T-helper 17 cell (primary cell): ENCODE data around the gene KCNQ1OT1. TPM values are rescaled to one million over a fixed set of nuclear protein-coding genes. Genes with fewer than 3 reads are reported as not detected.

Source experiments
- ATAC-seq: fragments of 150-1000 bp; cut with Tn5 transposase; 2 replicates; pipeline ENCODE4 v1.10.0; 2021; ENCODE audit warnings: mild to moderate bottlenecking, moderate library complexity
- DNase-seq, 3 donors: peaks; one replicate each; pipeline versions ENCODE4 v3.0.0 to v3.0.0-alpha.2; 2020 to 2021
- H3K9me3 ChIP-seq: one replicate; pipeline ENCODE4 v1.7.0; 2013; ENCODE audit warnings: low read length, mild to moderate bottlenecking; ENCODE audit not compliant: control insufficient read depth, poor library complexity, severe bottlenecking
- H3K27ac Mint-ChIP-seq: one replicate; pipeline ENCODE4 v1.8.0; 2022; ENCODE audit warnings: mild to moderate bottlenecking, moderate library complexity, mixed read lengths
- H3K27me3 Mint-ChIP-seq: one replicate; pipeline ENCODE4 v1.8.0; 2022; ENCODE audit warnings: mixed read lengths
- H3K36me3 Mint-ChIP-seq: one replicate; pipeline ENCODE4 v1.8.0; 2022; ENCODE audit warnings: low read depth, mixed read lengths
- H3K4me1 Mint-ChIP-seq: one replicate; pipeline ENCODE4 v1.8.0; 2022; ENCODE audit warnings: mild to moderate bottlenecking, mixed read lengths
- H3K4me3 Mint-ChIP-seq: one replicate; pipeline ENCODE4 v1.8.0; 2022; ENCODE audit warnings: mild to moderate bottlenecking, moderate library complexity, mixed read lengths
- total RNA-seq, 4 donors: library from RNA in 2 of 4; stranded (reverse) in 2 of 4; gene quantifications; one replicate each; pipeline ENCODE4 v1.2.3 and lab custom pipeline; 2022 to 2026

Gene KCNQ1OT1
- total RNA-seq, 2 donors from 2014 or later, result 0.20 to 0.23 TPM

DNA sequence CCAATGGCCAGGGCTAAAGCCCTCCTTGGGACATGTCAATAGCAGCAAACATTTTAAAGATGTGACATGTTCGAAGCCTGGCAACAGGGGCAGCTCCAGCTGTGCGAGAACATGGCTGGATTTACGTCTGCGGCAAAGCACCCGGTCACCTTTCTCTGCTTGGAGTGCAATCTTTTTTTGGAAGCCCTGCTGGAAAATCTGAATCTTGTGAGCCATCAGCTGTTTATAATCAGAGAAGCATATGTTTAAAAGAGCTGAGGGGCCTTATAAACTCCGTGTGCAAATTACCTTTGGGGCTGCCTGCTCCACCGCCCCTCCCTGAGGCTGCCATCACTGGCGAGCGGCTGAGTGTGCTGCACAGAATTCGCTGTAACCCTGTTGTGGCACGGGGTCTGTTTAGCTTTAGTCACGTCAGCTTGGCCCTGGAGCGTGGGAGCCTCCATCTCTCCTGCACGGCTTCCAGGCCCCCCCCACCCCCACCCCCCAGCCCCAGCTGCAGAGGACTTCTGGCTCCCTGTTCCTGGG lies 9.0 kb upstream of the KCNQ1OT1 start:
- DNase-seq (no peak), ATAC-seq (no peak)
- no peaks in the 10 kb centered on the region for H3K27me3 Mint-ChIP-seq
- H3K4me3 Mint-ChIP-seq, result no peak overlapping the region
- no peaks in the 10 kb centered on the region for H3K9me3 ChIP-seq
- H3K27ac Mint-ChIP-seq, result no peak overlapping the region
- no peaks in the 10 kb centered on the region for H3K4me1 Mint-ChIP-seq
- no peaks in the 10 kb centered on the region for H3K36me3 Mint-ChIP-seq

DNA sequence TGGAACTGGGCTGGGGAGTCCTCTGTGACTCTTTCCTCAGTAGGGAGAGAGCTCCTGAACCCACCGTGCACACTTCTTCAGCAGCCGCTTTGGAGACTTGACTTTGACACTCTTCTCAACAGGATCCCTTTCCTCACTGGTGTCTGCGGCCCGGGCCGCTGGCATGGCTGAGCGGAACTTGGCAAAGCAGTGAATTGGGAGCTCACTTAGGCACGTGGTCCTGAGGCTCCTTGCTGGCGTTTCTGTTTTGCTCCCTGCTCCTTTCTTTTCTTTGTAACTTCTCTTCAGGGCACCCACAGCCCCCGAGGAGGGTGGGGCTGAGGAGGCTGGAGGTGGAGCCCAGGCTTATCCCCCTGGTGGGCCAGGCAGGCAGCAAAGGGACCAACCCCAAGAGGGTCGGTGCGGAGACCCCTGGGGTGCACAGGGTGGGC lies 8.4 kb upstream of the KCNQ1OT1 start:
- H3K27me3 Mint-ChIP-seq, result no peaks in the 10 kb centered on the region
- no peak for ATAC-seq
- H3K4me3 Mint-ChIP-seq, result no peak overlapping the region
- H3K9me3 ChIP-seq, result no peaks in the 10 kb centered on the region
- no peaks in the 10 kb centered on the region for H3K36me3 Mint-ChIP-seq
- H3K4me1 Mint-ChIP-seq, result no peaks in the 10 kb centered on the region
- no peak overlapping the region for H3K27ac Mint-ChIP-seq
- DNase-seq, result no peak

- no peaks in the 10 kb centered on the region for H3K9me3 ChIP-seq
- no peak for DNase-seq
- Mint-ChIP-seq H3K27ac (no peak overlapping the region), H3K4me1 (no peaks in the 10 kb centered on the region), H3K27me3 (no peaks in the 10 kb centered on the region), H3K4me3 (no peak overlapping the region), H3K36me3 (no peaks in the 10 kb centered on the region)
- no peak for ATAC-seq
Observed at GRCh38 chr11:2707736-2708135, 7.9 kb upstream of the KCNQ1OT1 start.

DNA sequence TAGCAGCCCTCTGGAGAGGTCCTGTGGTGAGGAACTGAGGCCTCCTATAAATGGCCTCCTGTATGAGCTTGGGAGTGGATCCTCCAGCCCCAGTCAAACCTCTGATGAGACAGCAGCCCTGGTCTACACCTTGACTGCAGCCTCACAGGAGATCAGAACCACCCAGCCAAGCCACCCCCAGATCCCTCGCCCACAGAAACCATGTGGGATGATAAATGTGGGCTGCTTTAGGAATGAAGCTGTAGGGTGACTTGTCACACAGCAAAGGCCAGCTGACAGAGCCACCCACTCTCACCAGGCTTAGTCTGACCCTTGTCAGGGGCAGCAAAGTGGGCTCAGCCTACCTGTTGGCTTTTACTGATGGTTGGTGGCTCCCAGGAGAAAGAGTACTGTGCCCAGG lies 6.5 kb upstream of the KCNQ1OT1 start:
- no peak overlapping the region for H3K4me3 Mint-ChIP-seq
- ATAC-seq (no peak), DNase-seq (no peak)
- H3K36me3 Mint-ChIP-seq, result no peaks in the 10 kb centered on the region
- H3K4me1 Mint-ChIP-seq, result no peaks in the 10 kb centered on the region
- no peak overlapping the region for H3K27ac Mint-ChIP-seq
- H3K27me3 Mint-ChIP-seq, result no peaks in the 10 kb centered on the region
- H3K9me3 ChIP-seq, result no peaks in the 10 kb centered on the region

DNA sequence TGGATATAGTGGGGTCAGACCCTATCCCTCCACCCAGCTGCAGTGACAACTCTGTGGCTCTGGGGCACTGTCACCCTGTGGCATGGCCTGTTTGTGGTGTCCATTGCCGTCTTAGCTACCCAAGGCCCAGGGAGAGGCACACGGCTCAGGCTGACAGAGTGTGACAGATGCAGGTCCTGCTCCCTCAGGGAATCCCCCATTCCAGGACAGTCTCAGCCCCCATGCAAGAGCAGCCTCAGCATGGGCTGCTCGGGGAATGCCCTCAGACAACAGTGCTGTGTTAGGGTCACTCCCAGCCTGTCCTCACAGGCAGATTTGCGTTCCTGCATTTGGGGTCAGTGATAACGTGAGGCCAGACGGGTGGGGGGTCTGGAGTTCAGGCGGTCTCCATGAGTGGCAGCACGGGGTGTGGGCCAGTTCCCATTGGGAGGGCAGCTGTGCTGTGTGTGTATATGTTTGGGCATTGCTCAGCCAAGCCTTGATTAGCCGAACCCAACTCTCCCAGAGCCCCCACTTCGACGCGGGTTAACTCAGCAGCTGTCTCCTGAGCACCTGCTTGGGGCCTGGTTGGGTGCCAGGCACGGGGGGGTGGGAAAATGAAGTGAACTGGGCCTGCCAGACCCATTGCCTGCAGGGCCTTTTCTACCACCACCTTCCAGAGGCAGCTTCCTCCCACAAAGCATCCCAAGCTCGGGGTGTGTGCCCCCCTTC lies 5.3 kb upstream of the KCNQ1OT1 start:
- Mint-ChIP-seq H3K27ac (no peak overlapping the region), H3K36me3 (no peaks in the 10 kb centered on the region), H3K27me3 (no peaks in the 10 kb centered on the region), H3K4me3 (no peak overlapping the region), H3K4me1 (no peaks in the 10 kb centered on the region)
- ATAC-seq (no peak), DNase-seq (no peak)
- no peaks in the 10 kb centered on the region for H3K9me3 ChIP-seq

DNA sequence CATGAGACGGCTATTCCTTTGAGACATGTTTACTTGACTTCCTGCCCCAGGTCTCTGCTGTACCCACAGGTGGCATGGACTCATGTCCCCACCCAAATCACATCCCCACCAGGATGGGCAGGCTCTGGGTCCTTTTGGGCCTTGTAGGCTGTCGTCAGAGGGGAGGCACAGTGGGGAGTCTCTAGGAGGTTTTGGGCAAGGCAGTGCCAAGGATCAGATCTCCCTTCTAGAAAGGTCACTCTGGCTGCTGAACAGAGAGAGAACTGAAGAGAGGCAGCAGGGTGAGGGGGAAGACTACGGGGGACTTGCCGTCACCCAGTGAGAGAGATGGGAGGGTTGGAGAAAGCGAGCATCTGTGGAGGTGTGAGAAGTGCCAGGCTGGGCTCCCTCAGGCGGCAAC lies 4.6 kb upstream of the KCNQ1OT1 start:
- no peak for ATAC-seq
- no peaks in the 10 kb centered on the region for H3K9me3 ChIP-seq
- Mint-ChIP-seq H3K4me3 (no peak overlapping the region), H3K27me3 (no peaks in the 10 kb centered on the region), H3K36me3 (no peaks in the 10 kb centered on the region), H3K4me1 (no peaks in the 10 kb centered on the region), H3K27ac (no peak overlapping the region)
- DNase-seq, result no peak

- ATAC-seq (no peak), DNase-seq (no peak)
- no peak overlapping the region for H3K4me3 Mint-ChIP-seq
- H3K27ac Mint-ChIP-seq, result no peak overlapping the region
- H3K27me3 Mint-ChIP-seq, result peaks cover 5% of the 10 kb centered on the region
- H3K4me1 Mint-ChIP-seq, result peaks cover 4% of the 10 kb centered on the region
- no peaks in the 10 kb centered on the region for H3K36me3 Mint-ChIP-seq
- H3K9me3 ChIP-seq, result no peaks in the 10 kb centered on the region
Observed at GRCh38 chr11:2703363-2704141, 3.8 kb upstream of the KCNQ1OT1 start.

DNA sequence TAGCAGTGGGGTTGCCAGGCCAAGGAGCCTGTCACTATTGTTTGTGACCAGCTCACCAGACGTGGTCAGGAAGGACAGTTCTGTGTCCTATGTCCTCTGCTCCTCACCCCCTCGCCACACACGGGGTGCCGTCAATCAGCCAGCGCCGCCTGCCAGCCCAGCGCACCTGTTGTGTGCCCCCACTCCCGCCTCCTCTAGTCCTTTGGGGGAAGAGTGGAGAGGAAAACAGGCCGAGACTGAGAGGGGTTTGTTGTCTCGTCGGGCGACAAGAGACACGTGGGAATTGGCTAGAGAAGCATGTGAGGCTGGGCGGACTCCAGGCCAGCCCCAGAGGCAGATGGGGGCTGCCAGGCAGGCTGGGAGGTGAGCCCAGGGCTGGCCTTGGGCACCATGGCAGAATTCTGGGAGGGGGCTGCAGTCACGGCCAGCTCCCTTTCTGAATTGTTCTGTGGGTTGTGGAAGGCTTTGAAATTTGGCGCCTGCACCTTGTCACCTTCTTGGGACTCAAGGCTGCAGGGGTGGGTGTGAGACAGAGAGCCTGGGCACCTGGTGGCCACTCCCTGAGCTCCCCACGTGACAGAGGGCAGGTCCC lies 3.1 kb upstream of the KCNQ1OT1 start:
- DNase-seq, result no peak
- no peak overlapping the region for H3K27ac Mint-ChIP-seq
- H3K4me1 Mint-ChIP-seq, result peaks cover 7% of the 10 kb centered on the region
- peaks cover 7% of the 10 kb centered on the region for H3K27me3 Mint-ChIP-seq
- no peaks in the 10 kb centered on the region for H3K36me3 Mint-ChIP-seq
- no peaks in the 10 kb centered on the region for H3K9me3 ChIP-seq
- no peak overlapping the region for H3K4me3 Mint-ChIP-seq
- no peak for ATAC-seq

DNA sequence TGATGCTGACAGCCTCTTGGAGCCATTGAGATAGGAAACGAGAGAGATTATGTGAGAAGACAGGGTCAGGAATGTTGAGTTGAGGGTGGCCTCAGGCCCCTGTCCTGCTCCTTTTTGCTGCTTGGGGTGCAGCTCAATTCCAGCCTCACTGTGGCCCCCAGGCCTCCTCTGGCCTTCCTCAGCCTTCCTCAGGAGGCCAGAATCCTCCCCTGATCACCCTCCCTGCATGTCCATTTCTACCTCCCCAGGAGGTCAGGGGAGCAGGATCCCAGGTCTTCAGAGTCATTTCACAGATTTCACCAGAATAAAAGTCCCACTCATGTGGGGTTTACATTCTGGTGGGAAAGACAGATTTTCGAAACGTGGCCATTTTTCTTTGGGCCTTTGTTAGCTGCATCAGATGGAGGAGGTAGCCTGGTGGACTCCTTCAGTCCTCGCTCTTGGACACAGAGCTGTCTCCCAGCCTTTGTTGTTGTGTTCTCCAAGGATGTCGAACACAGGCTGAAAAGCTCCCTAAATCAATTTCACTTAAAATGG lies 2.2 kb upstream of the KCNQ1OT1 start:
- H3K9me3 ChIP-seq, result no peaks in the 10 kb centered on the region
- H3K4me1 Mint-ChIP-seq, result peaks cover 7% of the 10 kb centered on the region
- peak overlapping the region; percentile 21 for H3K4me3 Mint-ChIP-seq
- DNase-seq (no peak), ATAC-seq (no peak)
- H3K27ac Mint-ChIP-seq, result no peak overlapping the region
- peaks cover 7% of the 10 kb centered on the region for H3K27me3 Mint-ChIP-seq
- H3K36me3 Mint-ChIP-seq, result no peaks in the 10 kb centered on the region

DNA sequence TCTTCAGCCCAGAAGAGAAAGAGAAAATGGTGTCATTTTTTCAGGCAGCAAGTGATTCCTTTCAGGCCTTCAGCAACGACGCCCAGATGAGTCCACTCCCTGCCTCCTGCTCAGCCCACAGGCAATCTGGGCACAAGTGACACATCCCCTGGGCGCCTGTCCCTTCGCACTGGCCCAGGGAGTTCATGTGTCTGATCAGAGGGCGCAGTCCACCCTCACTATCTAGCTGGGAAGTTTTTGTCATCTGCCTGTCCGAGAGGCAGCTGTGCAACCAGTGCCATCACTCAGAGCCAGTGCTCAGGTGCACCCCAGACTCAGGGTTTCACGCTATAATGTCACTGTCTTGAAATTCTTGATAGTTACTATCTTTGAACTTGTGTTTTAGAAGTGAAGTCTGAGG lies 1.4 kb upstream of the KCNQ1OT1 start:
- Mint-ChIP-seq H3K27ac (no peak overlapping the region), H3K4me1 (peaks cover 10% of the 10 kb centered on the region), H3K36me3 (no peaks in the 10 kb centered on the region), H3K27me3 (peaks cover 7% of the 10 kb centered on the region), H3K4me3 (peak overlapping the region; percentile 76)
- no peak for DNase-seq
- no peaks in the 10 kb centered on the region for H3K9me3 ChIP-seq
- ATAC-seq, result no peak

GRCh38 chr11:2700415-2701211 lies 819 bp upstream of the KCNQ1OT1 start:
- Mint-ChIP-seq H3K27me3 (peaks cover 7% of the 10 kb centered on the region), H3K4me3 (peak overlapping the region; percentile 84), H3K4me1 (peaks cover 10% of the 10 kb centered on the region), H3K27ac (no peak overlapping the region), H3K36me3 (no peaks in the 10 kb centered on the region)
- ATAC-seq (no peak), DNase-seq (no peak)
- no peaks in the 10 kb centered on the region for H3K9me3 ChIP-seq

DNA sequence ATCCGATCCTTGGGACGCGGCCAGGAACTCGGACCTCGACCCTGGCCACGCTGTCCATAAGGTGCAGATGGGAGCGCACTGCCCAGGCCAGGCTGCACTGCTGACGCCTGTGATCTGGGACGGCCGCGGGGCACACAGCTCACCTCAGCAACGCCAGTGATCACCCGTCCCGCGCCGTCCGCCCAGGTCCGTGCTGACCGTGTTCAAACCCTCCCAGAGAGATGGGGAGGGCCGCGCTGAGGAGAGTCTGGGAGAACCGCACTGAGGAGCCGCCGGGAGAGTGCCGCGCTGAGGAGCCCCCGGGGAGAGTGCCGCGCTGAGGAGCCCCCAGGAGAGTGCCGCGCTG lies 636 bp downstream of the KCNQ1OT1 start:
- Mint-ChIP-seq H3K27ac (no peak overlapping the region), H3K27me3 (peaks cover 7% of the 10 kb centered on the region), H3K4me3 (peak overlapping the region; percentile 84), H3K36me3 (peaks cover 3% of the 10 kb centered on the region), H3K4me1 (peaks cover 14% of the 10 kb centered on the region)
- no peak for ATAC-seq
- H3K9me3 ChIP-seq, result no peaks in the 10 kb centered on the region
- DNase-seq, result no peak
